Measurements from ENCODE around the gene CCDC73. TPM values are rescaled to one million over a fixed set of nuclear protein-coding genes. Genes with fewer than 3 reads are reported as not detected.
"Not testable (repeated sequence)": the region's sequence is repeated elsewhere in the genome, so short reads cannot be mapped to it uniquely, and the experiment has no call there.

CCDC73 gene
- total RNA-seq, 1 donor from 2014 or later, result not detected

- Histone ChIP-seq H3K27me3 (no peaks in the 10 kb centered on the region), H3K36me3 (no peaks in the 10 kb centered on the region), H3K27ac (peak overlapping the region; percentile 78), H3K9me3 (no peaks in the 10 kb centered on the region), H3K4me3 (peak overlapping the region; percentile 73), H3K4me1 (peaks cover 7% of the 10 kb centered on the region)
- intact Hi-C loops (cut with DNase I), result no loop called here
- DNase-seq (no peak), ATAC-seq (no peak)
- TF ChIP-seq, protein P1, sequence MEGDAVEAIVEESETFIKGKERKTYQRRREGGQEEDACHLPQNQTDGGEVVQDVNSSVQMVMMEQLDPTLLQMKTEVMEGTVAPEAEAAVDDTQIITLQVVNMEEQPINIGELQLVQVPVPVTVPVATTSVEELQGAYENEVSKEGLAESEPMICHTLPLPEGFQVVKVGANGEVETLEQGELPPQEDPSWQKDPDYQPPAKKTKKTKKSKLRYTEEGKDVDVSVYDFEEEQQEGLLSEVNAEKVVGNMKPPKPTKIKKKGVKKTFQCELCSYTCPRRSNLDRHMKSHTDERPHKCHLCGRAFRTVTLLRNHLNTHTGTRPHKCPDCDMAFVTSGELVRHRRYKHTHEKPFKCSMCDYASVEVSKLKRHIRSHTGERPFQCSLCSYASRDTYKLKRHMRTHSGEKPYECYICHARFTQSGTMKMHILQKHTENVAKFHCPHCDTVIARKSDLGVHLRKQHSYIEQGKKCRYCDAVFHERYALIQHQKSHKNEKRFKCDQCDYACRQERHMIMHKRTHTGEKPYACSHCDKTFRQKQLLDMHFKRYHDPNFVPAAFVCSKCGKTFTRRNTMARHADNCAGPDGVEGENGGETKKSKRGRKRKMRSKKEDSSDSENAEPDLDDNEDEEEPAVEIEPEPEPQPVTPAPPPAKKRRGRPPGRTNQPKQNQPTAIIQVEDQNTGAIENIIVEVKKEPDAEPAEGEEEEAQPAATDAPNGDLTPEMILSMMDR (IDR thresholded peaks at IDR 0.05), result no peak
Measured at GRCh38 chr11:32829157-32829679, 34.8 kb upstream of the CCDC73 start.

DNA sequence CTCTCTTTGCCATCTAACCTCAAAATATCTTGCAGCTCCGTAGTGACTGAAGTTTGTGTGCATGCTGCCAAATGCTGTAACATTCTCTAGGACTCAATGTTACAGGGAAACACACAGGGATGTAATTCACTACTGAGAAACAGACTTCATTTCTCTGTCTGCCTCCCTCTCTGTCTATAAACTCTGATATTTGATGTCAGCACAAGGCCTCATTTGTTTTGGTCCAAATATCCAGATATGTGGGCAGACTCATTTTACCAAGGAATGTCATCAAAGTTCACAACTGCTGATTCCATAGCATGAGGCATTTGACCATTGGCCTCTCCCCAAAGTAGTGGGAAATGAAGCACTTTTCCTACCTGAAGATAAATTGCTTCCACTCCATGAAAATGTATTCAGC, 32.8 kb upstream of the CCDC73 start:
- H3K27ac ChIP-seq, result no peak overlapping the region
- ATAC-seq (no peak), DNase-seq (no peak)
- intact Hi-C loops (cut with DNase I), result no loop called here
- no peak overlapping the region for H3K4me3 ChIP-seq
- H3K9me3 ChIP-seq, result no peaks in the 10 kb centered on the region
- H3K36me3 ChIP-seq, result no peaks in the 10 kb centered on the region
- H3K4me1 ChIP-seq, result peaks cover 7% of the 10 kb centered on the region
- TF ChIP-seq, protein P1 (IDR thresholded peaks at IDR 0.05), result no peak
- no peaks in the 10 kb centered on the region for H3K27me3 ChIP-seq

DNA sequence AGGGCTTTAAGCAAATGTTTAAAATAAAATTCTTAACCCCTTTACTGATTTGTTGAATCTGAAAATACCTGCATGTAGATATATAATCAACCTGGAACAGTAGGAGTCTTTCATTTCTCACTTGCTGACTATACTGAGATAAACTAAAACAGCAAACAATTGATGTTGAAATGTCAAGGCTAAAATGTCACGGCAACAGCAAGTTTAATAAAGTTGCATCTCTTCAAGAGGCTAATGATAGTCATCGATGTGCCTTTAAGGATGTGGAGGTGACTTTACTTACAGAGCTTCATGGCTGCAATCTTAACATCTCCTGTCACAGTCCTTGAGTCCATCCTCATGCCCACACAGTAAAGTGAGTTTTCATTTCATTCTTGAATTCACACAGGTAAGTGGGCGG, 31.7 kb upstream of the CCDC73 start:
- Histone ChIP-seq H3K4me1 (peaks cover 7% of the 10 kb centered on the region), H3K27ac (no peak overlapping the region), H3K27me3 (no peaks in the 10 kb centered on the region), H3K4me3 (no peak overlapping the region), H3K36me3 (no peaks in the 10 kb centered on the region), H3K9me3 (no peaks in the 10 kb centered on the region)
- DNase-seq, result no peak
- no peak for ATAC-seq
- TF ChIP-seq, protein P1 (IDR thresholded peaks at IDR 0.05), result no peak
- intact Hi-C loops (cut with DNase I), result no loop called here

DNA sequence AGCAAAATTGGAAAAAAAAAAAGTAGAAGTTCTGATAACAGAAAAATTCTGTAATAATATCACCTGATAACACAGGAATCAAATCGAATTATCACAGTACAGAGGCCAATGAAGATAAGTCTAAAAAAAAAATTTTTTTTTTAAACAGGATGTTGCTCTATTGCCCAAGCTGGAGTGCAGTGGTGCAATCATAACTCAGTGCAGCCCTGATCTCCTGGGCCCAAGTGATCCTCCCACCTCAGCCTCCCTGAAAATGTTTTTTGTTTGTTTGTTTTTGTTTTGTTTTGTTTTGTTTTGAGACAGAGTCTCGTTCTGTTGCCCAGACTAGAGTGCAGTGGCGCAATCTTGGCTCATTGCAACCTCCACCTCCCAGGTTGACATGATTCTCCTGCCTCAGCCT, 29.2 kb upstream of the CCDC73 start:
- ATAC-seq; intact Hi-C loops (cut with DNase I): not testable (repeated sequence)

GRCh38 chr11:32821917-32822560, 27.6 kb upstream of the CCDC73 start:
- DNase-seq, result no peak
- no peaks in the 10 kb centered on the region for H3K4me1 ChIP-seq
- no peaks in the 10 kb centered on the region for H3K36me3 ChIP-seq
- H3K27me3 ChIP-seq, result no peaks in the 10 kb centered on the region
- intact Hi-C loops (cut with DNase I), result no loop called here
- no peak overlapping the region for H3K4me3 ChIP-seq
- ATAC-seq, result no peak
- TF ChIP-seq, protein P1 (IDR thresholded peaks at IDR 0.05), result no peak
- H3K27ac ChIP-seq, result no peak overlapping the region
- no peaks in the 10 kb centered on the region for H3K9me3 ChIP-seq

More for the DNA sequence above, 29.2 kb upstream of the CCDC73 start:
- H3K9me3 ChIP-seq, H3K27ac ChIP-seq, H3K36me3 ChIP-seq, DNase-seq, H3K4me1 ChIP-seq, H3K4me3 ChIP-seq, H3K27me3 ChIP-seq: not testable (repeated sequence)

- Histone ChIP-seq H3K27ac (no peak overlapping the region), H3K9me3 (no peaks in the 10 kb centered on the region), H3K27me3 (no peaks in the 10 kb centered on the region), H3K36me3 (no peaks in the 10 kb centered on the region), H3K4me3 (no peak overlapping the region), H3K4me1 (no peaks in the 10 kb centered on the region)
- intact Hi-C loops (cut with DNase I), result no loop called here
- no peak for ATAC-seq
- DNase-seq, result no peak
- TF ChIP-seq, protein P1 (IDR thresholded peaks at IDR 0.05), result no peak
Measured at GRCh38 chr11:32821517-32821916, 27.1 kb upstream of the CCDC73 start.

All from upper lobe of right lung (tissue), 1 donor.